Bronchial epithelial cell (primary cell): ENCODE data around the gene ARHGEF10L. TPM values are rescaled to one million over a fixed set of nuclear protein-coding genes. Genes with fewer than 3 reads are reported as not detected.

ENCODE experiments used
- DNase-seq: peaks from one replicate; pipeline ENCODE4 v3.0.0-alpha.2; 2010; ENCODE audit warnings: low read depth
- FAIRE-seq: peaks from 2 replicates; lab custom pipeline; 2011; peaks lifted over from hg19 to GRCh38; lab: Jason Lieb, UNC
- H3K27me3 ChIP-seq: 2 replicates; pipeline ENCODE4 v1.5.1; 2011; ENCODE audit warnings: low read length; ENCODE audit not compliant: control insufficient read depth, insufficient read depth
- H3K36me3 ChIP-seq: 2 replicates; pipeline ENCODE4 v1.5.1; 2011; ENCODE audit warnings: low read length; ENCODE audit not compliant: control insufficient read depth, insufficient read depth
- H3K4me3 ChIP-seq: 2 replicates; pipeline ENCODE4 v1.5.1; 2011; ENCODE audit warnings: mild to moderate bottlenecking, low read depth, low read length, control low read depth
- total RNA-seq: library from RNA; depleted of rRNA; stranded (reverse); fragments of >200 nt; gene quantifications from 2 replicates; pipeline ENCODE4 v1.2.1, GENCODE V29; 2014
- TF ChIP-seq, protein P1 (sequence below): IDR thresholded peaks from 2 replicates; pipeline ENCODE4 v1.5.1; 2011; ENCODE audit warnings: mild to moderate bottlenecking, moderate library complexity, low read length, control low read depth, inconsistent platforms; ENCODE audit not compliant: insufficient read depth, severe bottlenecking

ARHGEF10L gene
- total RNA-seq, 1 donor from 2014 or later = 6.3 TPM

- H3K27me3 ChIP-seq = no peaks in the 10 kb centered on the region
- TF ChIP-seq, protein P1, sequence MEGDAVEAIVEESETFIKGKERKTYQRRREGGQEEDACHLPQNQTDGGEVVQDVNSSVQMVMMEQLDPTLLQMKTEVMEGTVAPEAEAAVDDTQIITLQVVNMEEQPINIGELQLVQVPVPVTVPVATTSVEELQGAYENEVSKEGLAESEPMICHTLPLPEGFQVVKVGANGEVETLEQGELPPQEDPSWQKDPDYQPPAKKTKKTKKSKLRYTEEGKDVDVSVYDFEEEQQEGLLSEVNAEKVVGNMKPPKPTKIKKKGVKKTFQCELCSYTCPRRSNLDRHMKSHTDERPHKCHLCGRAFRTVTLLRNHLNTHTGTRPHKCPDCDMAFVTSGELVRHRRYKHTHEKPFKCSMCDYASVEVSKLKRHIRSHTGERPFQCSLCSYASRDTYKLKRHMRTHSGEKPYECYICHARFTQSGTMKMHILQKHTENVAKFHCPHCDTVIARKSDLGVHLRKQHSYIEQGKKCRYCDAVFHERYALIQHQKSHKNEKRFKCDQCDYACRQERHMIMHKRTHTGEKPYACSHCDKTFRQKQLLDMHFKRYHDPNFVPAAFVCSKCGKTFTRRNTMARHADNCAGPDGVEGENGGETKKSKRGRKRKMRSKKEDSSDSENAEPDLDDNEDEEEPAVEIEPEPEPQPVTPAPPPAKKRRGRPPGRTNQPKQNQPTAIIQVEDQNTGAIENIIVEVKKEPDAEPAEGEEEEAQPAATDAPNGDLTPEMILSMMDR = no peak
- DNase-seq (no peak), FAIRE-seq (no peak)
- H3K4me3 ChIP-seq = no peak overlapping the region
- H3K36me3 ChIP-seq = no peaks in the 10 kb centered on the region
Observed at GRCh38 chr1:17533201-17533600, 6.3 kb upstream of the ARHGEF10L start.

DNA sequence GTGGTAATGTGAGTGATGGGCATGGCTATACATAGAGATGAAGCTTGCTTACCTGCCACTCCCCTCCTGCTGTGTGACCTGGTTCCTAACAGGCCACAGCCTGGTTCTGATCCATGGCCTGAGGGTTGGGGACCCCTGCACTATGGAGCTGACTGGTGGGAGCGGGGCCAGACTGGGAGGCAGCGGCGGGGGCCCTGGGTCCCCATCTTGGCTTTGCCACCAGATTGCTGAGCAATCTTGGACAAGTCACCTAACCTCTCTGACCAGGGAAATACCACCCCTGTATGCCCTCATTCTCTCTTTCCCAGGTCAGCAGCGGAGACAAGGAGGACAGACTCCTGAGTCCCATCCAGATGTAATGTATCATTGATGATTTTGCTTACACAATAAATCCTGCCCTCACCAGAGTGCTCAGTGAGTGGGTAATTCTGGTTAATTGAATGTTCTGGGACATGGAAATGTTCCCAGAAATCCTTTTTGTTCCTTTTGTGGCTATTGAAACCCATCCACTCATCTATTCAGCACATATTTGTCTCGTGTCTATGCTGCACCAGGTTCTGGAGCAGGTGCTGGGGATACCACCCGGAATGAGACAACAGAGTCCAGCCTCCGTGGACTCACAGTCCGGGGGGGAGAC is 4.1 kb upstream of the ARHGEF10L start:
- TF ChIP-seq, protein P1 = no peak

DNA sequence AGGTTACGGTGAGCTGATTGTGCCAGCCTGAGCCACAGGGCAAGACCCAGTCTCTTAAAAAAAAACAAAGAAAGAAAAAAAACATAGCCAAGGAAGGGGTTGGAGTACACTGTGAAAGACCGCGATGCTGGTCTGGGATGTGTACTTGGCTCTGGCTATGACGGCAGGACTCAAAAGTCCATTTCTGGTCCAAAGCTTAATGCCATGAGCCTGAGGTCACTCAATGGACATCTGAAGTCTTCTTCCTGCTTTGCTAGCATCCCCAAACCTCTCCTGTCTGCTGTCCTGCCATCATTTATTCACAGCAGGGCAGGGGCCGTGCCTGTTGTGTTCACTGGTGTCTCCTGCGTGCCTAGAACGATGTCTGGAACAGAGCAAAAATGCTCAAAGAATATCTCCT is 1.5 kb upstream of the ARHGEF10L start:
- TF ChIP-seq, protein P1 = no peak

More for the DNA sequence above, 4.1 kb upstream of the ARHGEF10L start:
- H3K27me3 ChIP-seq = no peaks in the 10 kb centered on the region
- DNase-seq (no peak), FAIRE-seq (no peak)
- no peak overlapping the region for H3K4me3 ChIP-seq
- no peaks in the 10 kb centered on the region for H3K36me3 ChIP-seq

GRCh38 chr1:17538428-17539117 is 925 bp upstream of the ARHGEF10L start:
- FAIRE-seq (no peak), DNase-seq (no peak)
- no peak overlapping the region for H3K4me3 ChIP-seq
- H3K36me3 ChIP-seq = no peaks in the 10 kb centered on the region
- TF ChIP-seq, protein P1 = no peak
- no peaks in the 10 kb centered on the region for H3K27me3 ChIP-seq

More for the DNA sequence above, 1.5 kb upstream of the ARHGEF10L start:
- Histone ChIP-seq H3K27me3 (no peaks in the 10 kb centered on the region), H3K36me3 (no peaks in the 10 kb centered on the region), H3K4me3 (no peak overlapping the region)
- FAIRE-seq = peak; percentile 23
- DNase-seq = no peak

- FAIRE-seq (no peak), DNase-seq (no peak)
- H3K27me3 ChIP-seq = no peaks in the 10 kb centered on the region
- TF ChIP-seq, protein P1 = no peak
- peak overlapping the region; percentile 83 for H3K4me3 ChIP-seq
- no peaks in the 10 kb centered on the region for H3K36me3 ChIP-seq
Observed at GRCh38 chr1:17539118-17539476, 401 bp upstream of the ARHGEF10L start.
